ENCODE measurements around the gene KRT7.

The KRT7 gene

GRCh38 chr12:52271158-52271557 is 38.1 kb downstream of the KRT7 start:
- no peak for TF ChIP-seq POLR2AphosphoS5 (IDR thresholded peaks at IDR 0.05; ENCODE audit: low read depth, low read length)
- TF ChIP-seq TAF1 (IDR thresholded peaks at IDR 0.05; ENCODE audit: borderline replicate concordance, insufficient read depth, low read length) = no peak
- no peak for TF ChIP-seq SIN3A (IDR thresholded peaks at IDR 0.05; ENCODE audit: borderline replicate concordance, insufficient read depth, low read length)
- TF ChIP-seq, protein P1, sequence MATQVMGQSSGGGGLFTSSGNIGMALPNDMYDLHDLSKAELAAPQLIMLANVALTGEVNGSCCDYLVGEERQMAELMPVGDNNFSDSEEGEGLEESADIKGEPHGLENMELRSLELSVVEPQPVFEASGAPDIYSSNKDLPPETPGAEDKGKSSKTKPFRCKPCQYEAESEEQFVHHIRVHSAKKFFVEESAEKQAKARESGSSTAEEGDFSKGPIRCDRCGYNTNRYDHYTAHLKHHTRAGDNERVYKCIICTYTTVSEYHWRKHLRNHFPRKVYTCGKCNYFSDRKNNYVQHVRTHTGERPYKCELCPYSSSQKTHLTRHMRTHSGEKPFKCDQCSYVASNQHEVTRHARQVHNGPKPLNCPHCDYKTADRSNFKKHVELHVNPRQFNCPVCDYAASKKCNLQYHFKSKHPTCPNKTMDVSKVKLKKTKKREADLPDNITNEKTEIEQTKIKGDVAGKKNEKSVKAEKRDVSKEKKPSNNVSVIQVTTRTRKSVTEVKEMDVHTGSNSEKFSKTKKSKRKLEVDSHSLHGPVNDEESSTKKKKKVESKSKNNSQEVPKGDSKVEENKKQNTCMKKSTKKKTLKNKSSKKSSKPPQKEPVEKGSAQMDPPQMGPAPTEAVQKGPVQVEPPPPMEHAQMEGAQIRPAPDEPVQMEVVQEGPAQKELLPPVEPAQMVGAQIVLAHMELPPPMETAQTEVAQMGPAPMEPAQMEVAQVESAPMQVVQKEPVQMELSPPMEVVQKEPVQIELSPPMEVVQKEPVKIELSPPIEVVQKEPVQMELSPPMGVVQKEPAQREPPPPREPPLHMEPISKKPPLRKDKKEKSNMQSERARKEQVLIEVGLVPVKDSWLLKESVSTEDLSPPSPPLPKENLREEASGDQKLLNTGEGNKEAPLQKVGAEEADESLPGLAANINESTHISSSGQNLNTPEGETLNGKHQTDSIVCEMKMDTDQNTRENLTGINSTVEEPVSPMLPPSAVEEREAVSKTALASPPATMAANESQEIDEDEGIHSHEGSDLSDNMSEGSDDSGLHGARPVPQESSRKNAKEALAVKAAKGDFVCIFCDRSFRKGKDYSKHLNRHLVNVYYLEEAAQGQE (IDR thresholded peaks at IDR 0.05; ENCODE audit: insufficient read depth in 1 of 2, low read depth in 2 of 2, low read length in 2 of 2) = no peak
- TF ChIP-seq FOXP2 (optimal IDR thresholded peaks at IDR 0.05; ENCODE audit: borderline replicate concordance, extremely low read depth, extremely low read length, insufficient read depth) = no peak

DNA sequence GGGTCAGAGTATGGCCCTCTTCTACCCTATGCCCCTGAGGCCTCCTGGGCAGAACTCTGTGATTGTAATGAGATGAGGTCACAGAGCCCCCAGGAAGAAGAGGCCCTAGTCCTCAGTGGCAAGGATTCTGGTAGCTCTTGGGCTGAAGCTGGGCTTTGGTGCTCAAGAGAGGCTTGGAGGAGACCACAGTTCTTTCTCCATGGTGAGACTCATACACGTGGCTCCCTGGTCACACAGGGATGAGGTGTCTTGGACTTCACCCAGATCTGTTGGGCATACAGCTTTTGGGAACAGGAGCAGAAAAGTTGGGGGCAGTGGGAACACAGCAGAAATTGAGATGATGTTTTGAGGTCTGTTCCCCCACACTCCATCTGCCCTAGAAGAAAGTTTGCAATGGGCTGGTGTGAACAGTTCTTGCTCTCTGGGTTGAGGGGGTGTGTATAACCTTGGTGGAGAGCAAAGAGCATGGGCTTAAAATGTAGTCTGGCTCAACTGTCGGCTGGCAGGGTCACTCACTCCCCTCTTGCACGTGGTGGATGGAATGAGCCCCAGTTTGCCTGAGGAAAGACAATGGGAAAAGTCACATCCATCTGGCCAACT is 41.6 kb downstream of the KRT7 start, which contains the start of gene KRT86:
Gene KRT86, plus strand, starts transcription at position 125 of the 600 bp plus-strand sequence. CDS start 27,272 bp downstream, outside the sequence.
- TF ChIP-seq, protein P1 (IDR thresholded peaks at IDR 0.05; ENCODE audit: insufficient read depth in 1 of 2, low read depth in 2 of 2, low read length in 2 of 2) = no peak
- TF ChIP-seq TAF1 (IDR thresholded peaks at IDR 0.05; ENCODE audit: borderline replicate concordance, insufficient read depth, low read length) (no peak), FOXP2 (optimal IDR thresholded peaks at IDR 0.05; ENCODE audit: borderline replicate concordance, extremely low read depth, extremely low read length, insufficient read depth) (no peak), SIN3A (IDR thresholded peaks at IDR 0.05; ENCODE audit: borderline replicate concordance, insufficient read depth, low read length) (no peak), POLR2AphosphoS5 (IDR thresholded peaks at IDR 0.05; ENCODE audit: low read depth, low read length) (no peak)

DNA sequence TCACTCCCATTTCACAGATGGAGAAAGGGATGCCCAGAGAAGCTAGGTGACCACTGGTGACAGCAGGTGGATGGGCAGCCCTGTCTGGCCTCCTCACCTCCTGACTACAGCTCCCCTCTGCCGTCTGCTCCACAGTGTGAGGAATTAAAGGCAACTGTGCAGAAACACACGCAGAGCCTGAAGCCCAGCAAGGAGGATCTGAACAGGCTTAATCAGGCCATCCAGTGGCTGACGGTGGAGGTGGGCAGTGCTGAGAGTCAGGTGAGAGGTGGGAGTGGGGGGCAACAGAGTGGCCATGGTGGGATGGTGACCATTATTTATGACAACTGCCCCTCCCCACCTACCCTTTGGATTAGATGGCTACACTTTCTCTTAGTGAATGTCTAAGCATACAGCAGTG is 42.6 kb downstream of the KRT7 start:
- no peak for TF ChIP-seq POLR2AphosphoS5 (IDR thresholded peaks at IDR 0.05; ENCODE audit: low read depth, low read length)

GRCh38 chr12:52277486-52278245 is 44.6 kb downstream of the KRT7 start:
- TF ChIP-seq TAF1 (IDR thresholded peaks at IDR 0.05; ENCODE audit: borderline replicate concordance, insufficient read depth, low read length) (no peak), POLR2AphosphoS5 (IDR thresholded peaks at IDR 0.05; ENCODE audit: low read depth, low read length) (no peak), SIN3A (IDR thresholded peaks at IDR 0.05; ENCODE audit: borderline replicate concordance, insufficient read depth, low read length) (no peak), FOXP2 (optimal IDR thresholded peaks at IDR 0.05; ENCODE audit: borderline replicate concordance, extremely low read depth, extremely low read length, insufficient read depth) (no peak)
- TF ChIP-seq, protein P1 (IDR thresholded peaks at IDR 0.05; ENCODE audit: insufficient read depth in 1 of 2, low read depth in 2 of 2, low read length in 2 of 2) = no peak

GRCh38 chr12:52278575-52279421 is 45.8 kb downstream of the KRT7 start:
- TF ChIP-seq POLR2AphosphoS5 (IDR thresholded peaks at IDR 0.05; ENCODE audit: low read depth, low read length) (no peak), FOXP2 (optimal IDR thresholded peaks at IDR 0.05; ENCODE audit: borderline replicate concordance, extremely low read depth, extremely low read length, insufficient read depth) (peak; percentile 67)
